Neural progenitor cell (in vitro differentiated cells): ENCODE results near the gene PGAM2.

Experiments used
- EZH2 ChIP-seq: fragments of 200-600 bp; sonication (generic); IDR thresholded peaks from 2 replicates; pipeline ENCODE4 v1.6.1; 2017; ENCODE audit warnings: antibody characterized with exemption, mild to moderate bottlenecking, moderate library complexity
- EZH2phosphoT487 ChIP-seq: fragments of 200-600 bp; sonication (generic); IDR thresholded peaks from 2 replicates; pipeline ENCODE4 v1.6.1; 2017; ENCODE audit warnings: antibody characterized with exemption
- TF ChIP-seq, protein P1 (sequence below): fragments of 200-600 bp; sonication (generic); IDR thresholded peaks from 2 replicates; pipeline ENCODE4 v1.5.1; 2017; ENCODE audit warnings: antibody characterized with exemption, mild to moderate bottlenecking

DNA sequence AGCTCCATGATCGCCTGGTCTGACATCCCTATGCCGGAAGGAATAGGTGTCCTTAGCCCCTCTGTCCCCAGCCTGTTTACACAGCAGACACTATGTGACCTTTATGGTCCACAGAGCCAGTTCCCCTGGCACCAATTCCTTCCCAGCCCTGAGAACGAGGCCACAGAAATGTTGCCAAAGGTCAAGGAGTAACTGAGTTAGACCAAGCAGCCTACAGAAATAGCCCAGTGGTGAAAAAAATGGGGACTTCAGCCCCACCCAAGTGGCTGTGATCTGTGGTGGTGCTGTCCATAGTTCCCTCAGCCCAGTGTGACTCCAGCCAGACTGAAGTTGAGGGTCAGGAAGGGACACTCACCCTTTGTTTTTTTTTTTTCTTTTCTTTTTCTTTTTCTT is 2.5 kb downstream of the PGAM2 start:
- TF ChIP-seq, protein P1, sequence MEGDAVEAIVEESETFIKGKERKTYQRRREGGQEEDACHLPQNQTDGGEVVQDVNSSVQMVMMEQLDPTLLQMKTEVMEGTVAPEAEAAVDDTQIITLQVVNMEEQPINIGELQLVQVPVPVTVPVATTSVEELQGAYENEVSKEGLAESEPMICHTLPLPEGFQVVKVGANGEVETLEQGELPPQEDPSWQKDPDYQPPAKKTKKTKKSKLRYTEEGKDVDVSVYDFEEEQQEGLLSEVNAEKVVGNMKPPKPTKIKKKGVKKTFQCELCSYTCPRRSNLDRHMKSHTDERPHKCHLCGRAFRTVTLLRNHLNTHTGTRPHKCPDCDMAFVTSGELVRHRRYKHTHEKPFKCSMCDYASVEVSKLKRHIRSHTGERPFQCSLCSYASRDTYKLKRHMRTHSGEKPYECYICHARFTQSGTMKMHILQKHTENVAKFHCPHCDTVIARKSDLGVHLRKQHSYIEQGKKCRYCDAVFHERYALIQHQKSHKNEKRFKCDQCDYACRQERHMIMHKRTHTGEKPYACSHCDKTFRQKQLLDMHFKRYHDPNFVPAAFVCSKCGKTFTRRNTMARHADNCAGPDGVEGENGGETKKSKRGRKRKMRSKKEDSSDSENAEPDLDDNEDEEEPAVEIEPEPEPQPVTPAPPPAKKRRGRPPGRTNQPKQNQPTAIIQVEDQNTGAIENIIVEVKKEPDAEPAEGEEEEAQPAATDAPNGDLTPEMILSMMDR, result no peak
- TF ChIP-seq EZH2, result no peak
- TF ChIP-seq EZH2phosphoT487, result no peak
